Adrenal gland (tissue), 12 donors: ENCODE measurements around the gene RICTOR. TPM values are rescaled to one million over a fixed set of nuclear protein-coding genes. Genes with fewer than 3 reads are reported as not detected.
A peak's percentile ranks its signal among the peaks of the same experiment; 100 is the strongest.
"Not testable (repeated sequence)": the region's sequence is repeated elsewhere in the genome, so short reads cannot be mapped to it uniquely, and the experiment has no call there.

Source experiments
- DNase-seq, 7 donors: peaks; one replicate each; pipeline ENCODE4 v3.0.0-alpha.2; 2019 to 2020
- H3K27ac ChIP-seq, 5 donors: fragments of 200-600 bp; sonication (generic) in 4 of 5; 1 replicate in 3 of 5; 2 replicates in 2 of 5; pipeline versions ENCODE4 v1.5.1 to v1.8.0; 2016 to 2020; ENCODE audit warnings: mild to moderate bottlenecking in 1 of 5
- H3K27me3 ChIP-seq: fragments of 200-600 bp; 2 replicates; pipeline ENCODE4 v1.8.0; 2021
- H3K36me3 ChIP-seq, 2 donors: fragments of 200-600 bp; replicated peaks in 1 of 2; 1 replicate in 1 of 2; 2 replicates in 1 of 2; pipeline versions ENCODE4 v1.5.1 to v1.8.0; 2018 to 2022
- H3K4me1 ChIP-seq, 2 donors: fragments of 200-600 bp; replicated peaks in 1 of 2; 1 replicate in 1 of 2; 2 replicates in 1 of 2; pipeline versions ENCODE4 v1.5.1 to v1.8.0; 2018 to 2021
- H3K4me3 ChIP-seq, 4 donors: fragments of 200-600 bp; sonication (generic) in 3 of 4; one replicate each; pipeline ENCODE4 v1.5.1; 2016 to 2018
- H3K9me3 ChIP-seq, 3 donors: fragments of 200-600 bp; sonication (generic) in 1 of 3; replicated peaks in 1 of 3; 1 replicate in 2 of 3; 2 replicates in 1 of 3; pipeline versions ENCODE4 v1.5.1 to v1.8.0; 2016 to 2021
- CTCF ChIP-seq, 6 experiments: fragments of 450-650 bp in 4 of 6; fragments of 200-600 bp in 2 of 6; sonication (generic) in 1 of 6; IDR thresholded peaks; 1 replicate in 5 of 6; 2 replicates in 1 of 6; pipeline versions ENCODE4 v1.5.1 to v1.8.0; 2016 to 2021; ENCODE audit warnings: antibody characterized with exemption in 6 of 6, mild to moderate bottlenecking in 2 of 6, moderate library complexity in 1 of 6
- POLR2A ChIP-seq, 2 donors: fragments of 450-650 bp; IDR thresholded peaks; one replicate each; pipeline ENCODE4 v1.6.1; 2017; ENCODE audit warnings: antibody characterized with exemption in 2 of 2, mild to moderate bottlenecking in 2 of 2, moderate library complexity in 1 of 2
- WGBS, 4 donors: extraction: QIAGEN DNeasy Blood & Tissue Kit in 2 of 4; methylation state at CpG; one replicate each; pipeline versions ENCODE4 v1.1.5 to v1.1.7; 2013 to 2017; 5-methylcytosine and 5-hydroxymethylcytosine counted together
- intact Hi-C, 2 donors: fragments of 100-400 bp; cut with DNase I; formaldehyde crosslinking; loops; one replicate each; pipeline versions ENCODE4 v1.14.1 to v1.15.0; 2022 to 2023
- polyA plus RNA-seq, 3 donors: library from polyadenylated mRNA; stranded (reverse); fragments of 200-250 nt in 2 of 3; fragments of 350-450 nt in 1 of 3; fragmentation: Illumina TruSeq in 1 of 3; extraction: RNeasy Lipid Tissue Mini Kit (QIAGEN cat#74804) in 1 of 3; gene quantifications; one replicate each; pipeline ENCODE4 v1.2.3, GENCODE V29; 2013 to 2014
- total RNA-seq, 9 donors: library from RNA; depleted of rRNA in 4 of 9; stranded (reverse); fragments of >200 nt in 4 of 9; fragments of 120-200 nt in 1 of 9; fragmentation: NEBNext Ultra II Directional in 1 of 9; extraction: Animal tissue kit (Norgen Biotek cat#: 25700) in 1 of 9; gene quantifications; one replicate each; pipeline versions ENCODE4 v1.1.0 to v1.2.4, GENCODE V29; 2013 to 2023
- donor health status: healthy with polysubstance abuse.
- donor health status: Bipolar disorder and iron deficiency.
- donor health status: DM: yes; HTN: yes; CAD: no.
- donor health status: DM: no; HTN: no; CAD: no.
- donor health status: DM: no; HTN: no; CAD: no.
- donor health status: DM: yes; HTN: yes; CAD: no.

RICTOR gene
- total and polyA plus RNA-seq, 12 donors = 4.7 to 44.7 (median 21.7) TPM

- Histone ChIP-seq H3K27ac (no peak overlapping the region), H3K4me1 (peaks cover 0 to 6% of the 10 kb centered on the region in 2 donors), H3K27me3 (no peaks in the 10 kb centered on the region), H3K9me3 (no peaks in the 10 kb centered on the region), H3K4me3 (no peak overlapping the region), H3K36me3 (no peaks in the 10 kb centered on the region)
- intact Hi-C loops = no loop called here
- WGBS, 4 donors = 96 to 100% (median 98%) methylated on average over 1 of the region's 1 CpG
- TF ChIP-seq CTCF (IDR thresholded peaks at IDR 0.05) = no peak
- TF ChIP-seq POLR2A (IDR thresholded peaks at IDR 0.05) = no peak
- no peak for DNase-seq
These were observed 24.9 kb downstream of the RICTOR start for GRCh38 chr5:39049315-39049714.

- TF ChIP-seq CTCF (IDR thresholded peaks at IDR 0.05) (no peak), POLR2A (IDR thresholded peaks at IDR 0.05) (no peak)
These were observed 33.3 kb downstream of the RICTOR start for GRCh38 chr5:39040875-39041274.

GRCh38 chr5:39034493-39034892 lies 39.7 kb downstream of the RICTOR start:
- H3K27me3 ChIP-seq, H3K36me3 ChIP-seq, H3K9me3 ChIP-seq, H3K27ac ChIP-seq, DNase-seq, H3K4me3 ChIP-seq, intact Hi-C loops: not testable (repeated sequence)
- peaks cover 0 to 14% of the 10 kb centered on the region in 2 donors for H3K4me1 ChIP-seq
- 89 to 100% (median 94%) methylated on average over 1 to 12 of the region's 12 CpGs for WGBS, 4 donors

More at GRCh38 chr5:39040875-39041274, 33.3 kb downstream of the RICTOR start:
- peaks cover 0 to 6% of the 10 kb centered on the region in 2 donors for H3K4me1 ChIP-seq
- no peaks in the 10 kb centered on the region for H3K9me3 ChIP-seq
- no peaks in the 10 kb centered on the region for H3K27me3 ChIP-seq
- no peaks in the 10 kb centered on the region for H3K36me3 ChIP-seq
- DNase-seq = peak in 1 of 7 donors; percentile 15
- no peak overlapping the region for H3K4me3 ChIP-seq
- no peak overlapping the region for H3K27ac ChIP-seq
- intact Hi-C loops = no loop called here
- 41 to 64% (median 61%) methylated on average over 1 of the region's 1 CpG for WGBS, 4 donors

GRCh38 chr5:39031041-39031440 lies 43.2 kb downstream of the RICTOR start:
- no peak overlapping the region for H3K4me3 ChIP-seq
- H3K9me3 ChIP-seq = no peaks in the 10 kb centered on the region
- H3K27me3 ChIP-seq = no peaks in the 10 kb centered on the region
- WGBS, 4 donors = 88 to 100% (median 97%) methylated on average over 1 of the region's 1 CpG
- intact Hi-C loops = no loop called here
- no peak overlapping the region for H3K27ac ChIP-seq
- H3K36me3 ChIP-seq = no peaks in the 10 kb centered on the region
- H3K4me1 ChIP-seq = peaks cover 0 to 14% of the 10 kb centered on the region in 2 donors
- DNase-seq = no peak
- TF ChIP-seq CTCF (IDR thresholded peaks at IDR 0.05) (no peak), POLR2A (IDR thresholded peaks at IDR 0.05) (no peak)

GRCh38 chr5:39025456-39025855 lies 48.7 kb downstream of the RICTOR start:
- H3K27ac ChIP-seq = no peak overlapping the region
- H3K4me1 ChIP-seq = peaks cover 0 to 20% of the 10 kb centered on the region in 2 donors
- no peak overlapping the region for H3K4me3 ChIP-seq
- no peak for DNase-seq
- no peaks in the 10 kb centered on the region for H3K36me3 ChIP-seq
- intact Hi-C loops = no loop called here
- WGBS, 4 donors = 77 to 96% (median 89%) methylated on average over 4 of the region's 4 CpGs
- H3K9me3 ChIP-seq = no peaks in the 10 kb centered on the region
- H3K27me3 ChIP-seq = no peaks in the 10 kb centered on the region
- TF ChIP-seq CTCF (IDR thresholded peaks at IDR 0.05) = no peak
- TF ChIP-seq POLR2A (IDR thresholded peaks at IDR 0.05) = no peak
